Nephron progenitor cell (in vitro differentiated cells): Measurements from ENCODE around the gene DMC1.
"Not testable (repeated sequence)": the region's sequence is repeated elsewhere in the genome, so short reads cannot be mapped to it uniquely, and the experiment has no call there.

Source experiments
- DNase-seq: peaks from one replicate; pipeline ENCODE4 v3.0.0; 2021
- H3K27ac Mint-ChIP-seq: 2 replicates; pipeline ENCODE4 v1.8.0; 2021; ENCODE audit warnings: mild to moderate bottlenecking, moderate library complexity, mixed read lengths
- H3K27me3 Mint-ChIP-seq: 2 replicates; pipeline ENCODE4 v1.8.0; 2021; ENCODE audit warnings: mild to moderate bottlenecking, low read depth, mixed read lengths; ENCODE audit not compliant: poor library complexity
- H3K36me3 Mint-ChIP-seq: 2 replicates; pipeline ENCODE4 v1.8.0; 2021; ENCODE audit warnings: low read depth, mixed read lengths
- H3K4me1 Mint-ChIP-seq: 2 replicates; pipeline ENCODE4 v1.8.0; 2021; ENCODE audit warnings: mixed read lengths
- H3K4me3 Mint-ChIP-seq: 2 replicates; pipeline ENCODE4 v1.8.0; 2021; ENCODE audit warnings: mild to moderate bottlenecking, moderate library complexity, mixed read lengths
- H3K9me3 Mint-ChIP-seq: 2 replicates; pipeline ENCODE4 v1.8.0; 2021; ENCODE audit warnings: mild to moderate bottlenecking, moderate library complexity, mixed read lengths
- CTCF ChIP-seq: fragments of 200-600 bp; sonication (generic); IDR thresholded peaks from 2 replicates; pipeline ENCODE4 v1.5.0; 2021; ENCODE audit warnings: antibody characterized with exemption

DMC1 gene

GRCh38 chr22:38602166-38602565, 32.2 kb upstream of the DMC1 start:
- no peak for TF ChIP-seq CTCF
- no peaks in the 10 kb centered on the region for H3K27me3 Mint-ChIP-seq
- no peak for DNase-seq
- H3K9me3 Mint-ChIP-seq, result no peaks in the 10 kb centered on the region
- peaks cover 31% of the 10 kb centered on the region for H3K36me3 Mint-ChIP-seq
- H3K4me3 Mint-ChIP-seq, result no peak overlapping the region
- H3K27ac Mint-ChIP-seq, result no peak overlapping the region
- H3K4me1 Mint-ChIP-seq, result peaks cover 6% of the 10 kb centered on the region

GRCh38 chr22:38601221-38601764, 31.3 kb upstream of the DMC1 start:
- Mint-ChIP-seq H3K27me3 (no peaks in the 10 kb centered on the region), H3K27ac (peak overlapping the region; percentile 10), H3K4me1 (peaks cover 1% of the 10 kb centered on the region), H3K36me3 (peaks cover 38% of the 10 kb centered on the region), H3K9me3 (no peaks in the 10 kb centered on the region), H3K4me3 (no peak overlapping the region)
- DNase-seq, result no peak
- no peak for TF ChIP-seq CTCF

GRCh38 chr22:38599466-38599865, 29.5 kb upstream of the DMC1 start:
- TF ChIP-seq CTCF, result no peak
- no peaks in the 10 kb centered on the region for H3K4me1 Mint-ChIP-seq
- peaks cover 3% of the 10 kb centered on the region for H3K27me3 Mint-ChIP-seq
- peaks cover 46% of the 10 kb centered on the region for H3K36me3 Mint-ChIP-seq
- no peak overlapping the region for H3K4me3 Mint-ChIP-seq
- H3K27ac Mint-ChIP-seq, result no peak overlapping the region
- DNase-seq, result no peak
- no peaks in the 10 kb centered on the region for H3K9me3 Mint-ChIP-seq

GRCh38 chr22:38582923-38583322, 12.9 kb upstream of the DMC1 start:
- not testable (repeated sequence) for H3K27ac Mint-ChIP-seq, H3K27me3 Mint-ChIP-seq

GRCh38 chr22:38578505-38578904, 8.5 kb upstream of the DMC1 start:
- TF ChIP-seq CTCF, result no peak
- Mint-ChIP-seq H3K4me3 (no peak overlapping the region), H3K27ac (no peak overlapping the region), H3K36me3 (no peaks in the 10 kb centered on the region), H3K4me1 (no peaks in the 10 kb centered on the region), H3K9me3 (no peaks in the 10 kb centered on the region), H3K27me3 (peaks cover 10% of the 10 kb centered on the region)
- DNase-seq, result no peak

More at GRCh38 chr22:38582923-38583322, 12.9 kb upstream of the DMC1 start:
- DNase-seq, H3K4me1 Mint-ChIP-seq, H3K4me3 Mint-ChIP-seq: not testable (repeated sequence)
- Mint-ChIP-seq H3K9me3 (peaks cover 13% of the 10 kb centered on the region), H3K36me3 (peaks cover 30% of the 10 kb centered on the region)

GRCh38 chr22:38572065-38572464, 2.1 kb upstream of the DMC1 start:
- Mint-ChIP-seq H3K27ac (no peak overlapping the region), H3K36me3 (no peaks in the 10 kb centered on the region), H3K27me3 (peaks cover 21% of the 10 kb centered on the region), H3K4me3 (no peak overlapping the region), H3K9me3 (no peaks in the 10 kb centered on the region), H3K4me1 (peaks cover 23% of the 10 kb centered on the region)
- peak; percentile 46 for TF ChIP-seq CTCF
- DNase-seq, result peak; percentile 30
